M059J (cell line): ENCODE data around the gene PIK3R2. TPM values are rescaled to one million over a fixed set of nuclear protein-coding genes. Genes with fewer than 3 reads are reported as not detected.
"Not testable (repeated sequence)": the region's sequence is repeated elsewhere in the genome, so short reads cannot be mapped to it uniquely, and the experiment has no call there.

Source experiments
- DNase-seq: peaks from one replicate; pipeline ENCODE4 v3.0.0-alpha.2; 2012; ENCODE audit warnings: low read depth
- total RNA-seq: library from RNA; depleted of rRNA; stranded (reverse); fragments of >200 nt; shearing (Covaris generic); gene quantifications from 2 replicates; pipeline ENCODE4 v1.2.3, GENCODE V29; 2014; rRNA removed

The PIK3R2 gene
- total RNA-seq, 1 experiment from 2014 or later = 21.7 TPM

- DNase-seq = peak; percentile 100
Observed at GRCh38 chr19:18203863-18204393, 51.0 kb downstream of the PIK3R2 start, which contains the start of gene RAB3A. TSS of gene RAB3A (minus strand) at chr19:18204042. CDS start at chr19:18202740, 1,302 bp downstream.

GRCh38 chr19:18204394-18205199, 51.6 kb downstream of the PIK3R2 start:
- no peak for DNase-seq

GRCh38 chr19:18205200-18205892, 52.4 kb downstream of the PIK3R2 start:
- DNase-seq = peak; percentile 72

GRCh38 chr19:18206018-18206417, 53.1 kb downstream of the PIK3R2 start:
- no peak for DNase-seq

- no peak for DNase-seq
Observed at GRCh38 chr19:18208098-18208951, 55.4 kb downstream of the PIK3R2 start.

GRCh38 chr19:18209912-18210311, 56.9 kb downstream of the PIK3R2 start:
- DNase-seq = not testable (repeated sequence)

- no peak for DNase-seq
Observed at GRCh38 chr19:18211683-18212082, 58.7 kb downstream of the PIK3R2 start.

- DNase-seq = peak; percentile 71
Observed at GRCh38 chr19:18214779-18215433, 61.9 kb downstream of the PIK3R2 start.

GRCh38 chr19:18216789-18217188, 63.8 kb downstream of the PIK3R2 start:
- DNase-seq = no peak

GRCh38 chr19:18218159-18218558, 65.2 kb downstream of the PIK3R2 start:
- DNase-seq = no peak

- DNase-seq = no peak
Observed at GRCh38 chr19:18218600-18218999, 65.6 kb downstream of the PIK3R2 start.

Other genes with a start within 250 kb of the PIK3R2 start
- 31.3 and 36.8 TPM in 2 replicates for gene CCDC124, start 220.1 kb upstream of the PIK3R2 start, total RNA-seq
- 0.07 TPM in 1 of 2 replicates, not detected in the other for gene KCNN1, start 186.1 kb upstream of the PIK3R2 start, total RNA-seq
- 9.4 and 12.8 TPM in 2 replicates for gene ARRDC2, start 145.0 kb upstream of the PIK3R2 start, total RNA-seq
- gene IL12RB1, start 66.2 kb upstream of the PIK3R2 start, total RNA-seq = 2.3 and 3.8 TPM in 2 replicates
- 2.3 and 4.6 TPM in 2 replicates for gene MAST3, start 55.4 kb upstream of the PIK3R2 start, total RNA-seq
- gene IFI30, start 20.6 kb downstream of the PIK3R2 start, total RNA-seq = 81.2 and 112 TPM in 2 replicates
- 32.4 and 33.4 TPM in 2 replicates for gene MPV17L2, start 40.1 kb downstream of the PIK3R2 start, total RNA-seq
- gene RAB3A, start 50.9 kb downstream of the PIK3R2 start, total RNA-seq = 3.4 and 5.6 TPM in 2 replicates
- gene PDE4C, start 73.3 kb downstream of the PIK3R2 start, total RNA-seq = 0.07 and 0.15 TPM in 2 replicates
- 0.10 TPM in 1 of 2 replicates, not detected in the other for gene IQCN, start 121.3 kb downstream of the PIK3R2 start, total RNA-seq
- gene JUND, start 128.5 kb downstream of the PIK3R2 start, total RNA-seq = 54.1 and 206 TPM in 2 replicates
- gene LSM4, start 169.9 kb downstream of the PIK3R2 start, total RNA-seq = 314 and 393 TPM in 2 replicates
- 10.3 and 13.5 TPM in 2 replicates for gene PGPEP1, start 187.4 kb downstream of the PIK3R2 start, total RNA-seq
- 3.3 and 5.4 TPM in 2 replicates for gene GDF15, start 233.0 kb downstream of the PIK3R2 start, total RNA-seq
- not detected in 2 replicates for gene LRRC25, start 244.5 kb downstream of the PIK3R2 start, total RNA-seq